ENCODE results near the gene PKNOX2. TPM values are rescaled to one million over a fixed set of nuclear protein-coding genes. Genes with fewer than 3 reads are reported as not detected.

Gene PKNOX2
- total and polyA plus RNA-seq, 9 donors = 10.6 to 42.3 (median 30.0) TPM

- Histone ChIP-seq H3K27me3 (no peaks in the 10 kb centered on the region), H3K27ac (no peak overlapping the region), H3K4me3 (no peak overlapping the region), H3K9me3 (no peaks in the 10 kb centered on the region), H3K36me3 (no peaks in the 10 kb centered on the region), H3K4me1 (ENCODE audit: insufficient read depth) (no peaks in the 10 kb centered on the region)
- intact Hi-C loops (cut with DNase I) = no loop called here
- TF ChIP-seq EP300 (IDR thresholded peaks at IDR 0.05) = no peak
- DNase-seq = no peak
These were observed 303.5 kb downstream of the PKNOX2 start for GRCh38 chr11:125468025-125468424.

GRCh38 chr11:125468852-125469251 is 304.3 kb downstream of the PKNOX2 start:
- Histone ChIP-seq H3K27ac (no peak overlapping the region), H3K27me3 (no peaks in the 10 kb centered on the region), H3K4me1 (ENCODE audit: insufficient read depth) (no peaks in the 10 kb centered on the region), H3K9me3 (no peaks in the 10 kb centered on the region), H3K36me3 (no peaks in the 10 kb centered on the region), H3K4me3 (no peak overlapping the region)
- 98 to 100% (median 98%) methylated on average over 2 of the region's 2 CpGs for WGBS, 3 donors
- TF ChIP-seq CTCF (IDR thresholded peaks at IDR 0.05) (no peak), EP300 (IDR thresholded peaks at IDR 0.05) (no peak), POLR2A (IDR thresholded peaks at IDR 0.05) (no peak)
- DNase-seq = no peak
- intact Hi-C loops (cut with DNase I) = no loop called here

DNA sequence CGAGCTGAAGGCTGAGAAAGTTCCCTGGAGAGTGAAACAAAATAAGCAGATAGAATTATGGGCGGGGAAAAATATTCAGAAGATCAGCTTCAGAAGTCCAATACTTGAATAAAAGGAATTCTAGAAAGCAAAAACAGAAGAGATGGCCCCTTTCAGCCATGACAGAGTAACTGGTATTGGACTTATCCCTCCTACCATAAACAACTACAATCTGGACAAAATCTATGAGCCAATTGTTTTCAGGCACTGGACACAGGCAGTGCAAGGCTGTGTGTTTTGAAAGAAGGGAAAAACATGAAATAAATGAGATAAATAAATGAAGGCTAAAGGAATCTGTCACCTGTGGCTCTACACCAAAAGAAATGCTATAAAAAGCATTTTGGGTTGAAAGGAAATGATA is 305.8 kb downstream of the PKNOX2 start:
- TF ChIP-seq POLR2A (IDR thresholded peaks at IDR 0.05) (no peak), CTCF (IDR thresholded peaks at IDR 0.05) (no peak), EP300 (IDR thresholded peaks at IDR 0.05) (no peak)
- H3K4me1 ChIP-seq (ENCODE audit: insufficient read depth) = no peaks in the 10 kb centered on the region
- intact Hi-C loops (cut with DNase I) = no loop called here
- WGBS, 3 donors = 90 to 92% (median 90%) methylated on average over 2 of the region's 2 CpGs
- H3K9me3 ChIP-seq = no peaks in the 10 kb centered on the region
- no peaks in the 10 kb centered on the region for H3K36me3 ChIP-seq
- no peaks in the 10 kb centered on the region for H3K27me3 ChIP-seq
- no peak for DNase-seq
- no peak overlapping the region for H3K4me3 ChIP-seq
- no peak overlapping the region for H3K27ac ChIP-seq

- no peaks in the 10 kb centered on the region for H3K9me3 ChIP-seq
- DNase-seq = no peak
- H3K27me3 ChIP-seq = no peaks in the 10 kb centered on the region
- H3K36me3 ChIP-seq = no peaks in the 10 kb centered on the region
- WGBS, 3 donors = 38 to 53% (median 40%) methylated on average over 3 of the region's 3 CpGs
- TF ChIP-seq CTCF (IDR thresholded peaks at IDR 0.05) = no peak
- no peak for TF ChIP-seq EP300 (IDR thresholded peaks at IDR 0.05)
- no peak for TF ChIP-seq POLR2A (IDR thresholded peaks at IDR 0.05)
- intact Hi-C loops (cut with DNase I) = no loop called here
- no peak overlapping the region for H3K4me3 ChIP-seq
- H3K4me1 ChIP-seq (ENCODE audit: insufficient read depth) = no peaks in the 10 kb centered on the region
- no peak overlapping the region for H3K27ac ChIP-seq
These were observed 312.2 kb downstream of the PKNOX2 start for GRCh38 chr11:125476721-125477120.

DNA sequence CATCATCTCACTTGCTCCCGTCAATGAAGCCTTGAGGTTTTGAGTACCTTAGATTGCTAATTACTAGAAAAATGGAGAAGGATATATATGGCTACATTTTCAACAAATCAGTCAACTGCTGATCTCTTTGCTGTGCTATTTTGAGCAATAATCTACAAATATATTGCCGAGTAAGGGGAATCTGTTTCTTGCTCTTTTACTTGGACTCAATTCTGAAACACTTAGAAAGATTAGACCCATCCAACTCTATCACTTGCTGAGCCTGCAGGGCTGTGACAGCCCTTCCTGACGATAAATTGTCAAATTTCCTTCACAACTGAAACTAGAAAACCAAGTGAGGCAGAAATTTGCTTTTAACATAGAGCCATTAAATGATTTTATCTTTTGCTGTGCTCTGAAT is 314.6 kb downstream of the PKNOX2 start:
- Histone ChIP-seq H3K4me3 (no peak overlapping the region), H3K27ac (no peak overlapping the region), H3K36me3 (no peaks in the 10 kb centered on the region), H3K4me1 (ENCODE audit: insufficient read depth) (no peaks in the 10 kb centered on the region), H3K27me3 (no peaks in the 10 kb centered on the region), H3K9me3 (no peaks in the 10 kb centered on the region)
- no peak for TF ChIP-seq EP300 (IDR thresholded peaks at IDR 0.05)
- TF ChIP-seq CTCF (IDR thresholded peaks at IDR 0.05) = no peak
- TF ChIP-seq POLR2A (IDR thresholded peaks at IDR 0.05) = no peak
- no peak for DNase-seq
- intact Hi-C loops (cut with DNase I) = no loop called here
- WGBS, 3 donors = 85 to 91% (median 85%) methylated on average over 3 of the region's 3 CpGs

Data from ovary (tissue), 9 donors.